Measurements from ENCODE around the gene WWTR1.

The WWTR1 gene

GRCh38 chr3:149593418-149594160 lies 64.2 kb downstream of the WWTR1 start:
- DNase-seq: no peak

GRCh38 chr3:149592758-149593240 lies 65.0 kb downstream of the WWTR1 start:
- no peak for DNase-seq

DNA sequence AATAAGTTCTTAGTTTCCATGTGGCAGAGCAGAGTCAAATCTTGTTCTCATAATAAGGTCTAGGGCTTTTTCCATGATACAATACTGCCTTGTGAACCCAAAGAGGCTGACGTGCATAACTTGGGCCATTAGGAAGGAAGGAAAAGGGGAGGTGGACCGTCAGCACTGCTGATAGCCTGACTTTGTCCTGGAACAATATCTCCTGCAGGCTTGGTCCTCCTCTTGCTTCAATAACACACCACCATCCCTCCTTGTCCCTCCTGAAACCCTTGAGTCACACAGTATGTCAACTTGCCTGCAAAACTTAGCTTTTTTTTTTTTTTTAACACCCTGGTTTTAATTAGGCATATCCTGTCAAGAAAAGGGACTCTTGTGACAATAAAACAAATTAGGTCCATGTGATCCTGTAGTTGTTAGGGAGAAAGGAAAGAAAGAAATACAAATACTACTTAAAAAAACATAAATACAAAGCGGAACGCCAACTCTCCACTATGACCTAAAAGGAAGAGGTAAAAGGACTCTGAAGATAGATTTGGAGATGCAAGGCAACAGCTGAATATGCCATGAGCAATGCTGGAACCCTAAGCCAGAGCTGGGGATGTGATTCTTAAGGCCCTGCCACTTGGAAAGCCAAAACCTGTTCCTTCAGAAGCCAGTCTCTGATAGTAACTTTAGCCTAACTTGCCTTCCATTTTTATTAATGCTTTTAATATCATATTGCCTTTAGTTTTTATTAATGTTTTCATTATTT lies 67.0 kb downstream of the WWTR1 start:
- no peak for DNase-seq

GRCh38 chr3:149589332-149589731 lies 68.5 kb downstream of the WWTR1 start:
- DNase-seq: no peak

DNA sequence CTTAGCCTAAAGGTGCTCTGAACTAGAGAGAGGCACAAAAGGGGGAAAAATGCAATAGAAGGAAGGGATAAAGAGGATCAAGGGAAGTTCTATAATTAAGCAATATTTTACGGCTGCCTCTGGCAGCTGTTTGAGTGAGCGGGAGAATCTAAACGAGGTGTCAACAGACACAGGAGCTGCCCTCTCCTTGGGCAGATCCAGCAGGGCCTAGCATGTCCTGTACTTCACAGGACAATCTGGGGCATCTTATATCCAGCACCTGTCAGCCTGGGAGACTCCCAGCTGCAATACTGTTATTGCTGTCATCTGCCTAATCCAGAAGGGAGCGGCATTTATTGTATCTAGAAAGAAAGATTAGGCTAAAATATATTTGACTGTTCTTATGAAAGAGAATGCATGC lies 68.9 kb downstream of the WWTR1 start:
- no peak for DNase-seq

GRCh38 chr3:149587383-149587782 lies 70.4 kb downstream of the WWTR1 start:
- DNase-seq: no peak

- no peak for DNase-seq
Observed at GRCh38 chr3:149586871-149587270, 71.0 kb downstream of the WWTR1 start.

GRCh38 chr3:149585401-149585726 lies 72.5 kb downstream of the WWTR1 start:
- no peak for DNase-seq

- peak in 3 of 51 donors; percentile 4 to 10 (median 8) for DNase-seq
Observed at GRCh38 chr3:149583921-149584635, 73.7 kb downstream of the WWTR1 start.

DNA sequence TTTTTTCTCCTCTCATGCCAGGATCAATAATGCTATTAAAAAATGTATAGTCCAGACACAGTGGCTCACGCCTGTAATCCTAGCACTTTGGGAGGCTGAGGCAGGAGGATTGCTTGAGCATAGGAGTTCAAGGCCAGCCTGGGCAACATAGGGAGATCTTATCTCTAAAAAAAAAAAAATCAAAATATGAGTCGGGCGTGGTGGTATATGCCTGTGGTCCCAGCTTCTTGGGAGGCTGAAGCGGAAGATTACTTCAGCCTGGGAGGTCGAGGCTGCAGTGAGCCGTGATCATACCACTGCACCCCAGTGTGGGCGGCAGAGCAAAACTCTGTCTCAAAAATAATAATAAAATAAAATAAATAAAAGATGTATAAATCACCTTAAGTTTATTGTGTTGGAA lies 75.4 kb downstream of the WWTR1 start:
- DNase-seq: no peak

GRCh38 chr3:149581681-149582370 lies 76.0 kb downstream of the WWTR1 start:
- peak in 12 of 51 donors; percentile 2 to 73 (median 20) for DNase-seq

- DNase-seq: no peak
Observed at GRCh38 chr3:149581248-149581647, 76.6 kb downstream of the WWTR1 start.

- DNase-seq: no peak
Observed at GRCh38 chr3:149579838-149580542, 77.8 kb downstream of the WWTR1 start.

GRCh38 chr3:149579161-149579560 lies 78.7 kb downstream of the WWTR1 start:
- no peak for DNase-seq

DNA sequence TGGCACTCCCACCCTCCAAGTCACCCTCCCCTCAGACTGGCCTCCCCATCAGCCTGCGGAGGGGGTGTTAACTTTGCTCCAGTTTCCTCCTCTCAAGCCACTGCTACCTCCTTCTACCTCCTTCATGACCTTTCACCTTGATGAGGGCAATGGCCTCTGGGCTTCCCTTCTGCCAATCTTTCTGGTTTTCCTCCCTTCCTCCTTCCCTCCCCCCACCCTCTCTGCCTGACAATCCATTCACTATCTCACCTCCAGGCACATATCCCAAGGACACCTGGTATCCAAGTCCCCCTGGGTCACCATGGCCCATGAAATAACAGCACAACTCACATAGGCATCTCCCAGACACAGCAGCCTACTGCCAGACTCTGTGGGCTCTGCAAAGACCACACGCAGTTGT lies 80.0 kb downstream of the WWTR1 start:
- DNase-seq: no peak

- peak in 16 of 51 donors; percentile 4 to 74 (median 42) for DNase-seq
Observed at GRCh38 chr3:149575961-149576564, 81.8 kb downstream of the WWTR1 start.

DNA sequence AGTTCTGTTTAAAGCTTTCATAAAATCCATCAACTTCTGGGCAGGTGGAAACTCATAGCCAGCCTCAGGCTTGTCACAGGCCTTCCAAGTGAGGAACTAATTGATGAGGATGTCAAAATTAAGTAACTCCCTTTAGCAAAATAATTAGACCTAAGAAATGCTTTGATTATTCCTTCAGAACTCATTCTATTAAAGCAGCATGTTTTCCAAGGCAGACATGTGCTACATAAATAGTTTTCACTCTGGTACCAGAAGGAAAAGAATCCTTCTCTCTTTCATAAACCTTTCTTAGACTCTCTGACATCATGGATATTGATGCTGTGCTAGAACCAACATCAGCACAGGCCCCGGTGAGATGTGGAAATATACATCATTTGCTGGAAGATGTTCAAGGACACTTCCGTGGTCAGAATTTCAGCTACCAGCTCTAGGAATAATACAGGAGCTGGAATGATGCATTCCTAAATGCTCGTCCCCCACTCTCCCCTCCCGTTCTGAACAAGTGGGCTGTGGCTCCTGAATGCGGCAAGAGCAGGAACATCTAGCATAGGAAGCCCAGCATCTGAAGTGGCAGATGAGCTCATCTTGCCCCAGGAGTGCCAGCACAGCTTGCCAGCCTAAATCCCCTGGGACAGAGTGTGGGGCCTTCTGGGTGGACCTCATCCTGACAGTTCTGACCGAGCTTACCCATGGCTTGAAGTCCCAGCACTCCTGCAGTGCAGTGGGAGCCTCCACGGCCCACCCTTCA lies 82.4 kb downstream of the WWTR1 start:
- peak in 17 of 51 donors; percentile 3 to 67 (median 42) for DNase-seq

DNA sequence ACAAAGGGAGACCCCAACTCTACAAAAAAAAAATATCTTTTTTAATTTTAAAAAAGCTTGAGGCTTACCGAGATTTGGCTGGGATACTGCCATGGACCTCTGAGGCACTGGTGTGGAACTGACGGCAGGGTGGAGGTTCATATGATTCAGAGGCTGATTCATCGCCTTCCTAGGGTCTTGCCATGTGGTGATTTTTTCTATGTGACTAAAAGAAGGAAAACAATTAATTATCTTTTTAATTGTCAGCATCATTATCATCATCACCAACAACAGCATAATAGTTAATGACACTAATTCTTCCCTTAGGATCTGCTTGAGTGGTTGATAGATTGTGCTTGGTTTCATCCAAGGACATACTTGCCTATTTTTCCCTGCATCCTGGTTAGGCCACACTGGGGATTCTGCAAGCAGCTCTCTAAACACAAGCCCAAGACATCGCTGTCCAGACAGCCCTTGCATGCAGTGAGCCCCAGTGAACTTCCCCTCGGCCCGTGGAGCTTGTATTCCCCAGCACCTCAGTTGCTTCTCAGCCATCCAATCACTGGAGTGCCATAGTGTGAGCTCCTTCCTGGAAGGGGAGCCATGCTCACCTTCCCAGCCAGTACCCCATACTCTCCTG lies 84.9 kb downstream of the WWTR1 start:
- DNase-seq: no peak

- no peak for DNase-seq
Observed at GRCh38 chr3:149571381-149571780, 86.4 kb downstream of the WWTR1 start.

Data from hypothalamus (tissue), 51 donors.